ENCODE data around the gene FZD4. TPM values are rescaled to one million over a fixed set of nuclear protein-coding genes. Genes with fewer than 3 reads are reported as not detected.

FZD4 gene
- total RNA-seq, 1 experiment from 2014 or later: 2.6 TPM

- intact Hi-C loops (cut with micrococcal nuclease; ENCODE audit: unreplicated experiment): no loop called here
- CTCF ChIA-PET: no interaction called here
Measured at GRCh38 chr11:86905252-86905651, 49.9 kb downstream of the FZD4 start.

GRCh38 chr11:86904001-86904400 lies 51.2 kb downstream of the FZD4 start:
- DNase-seq: no peak
- no peak overlapping the region for H3K4me2 ChIP-seq
- no peaks in the 10 kb centered on the region for H3K79me2 ChIP-seq (ENCODE audit: low read depth)
- H3K4me1 ChIP-seq (replicated peaks; ENCODE audit: insufficient read depth): no peaks in the 10 kb centered on the region
- H3K36me3 ChIP-seq (ENCODE audit: low read depth): no peaks in the 10 kb centered on the region
- H3K4me3 ChIP-seq: no peak overlapping the region
- H3K27ac ChIP-seq: no peak overlapping the region
- TF ChIP-seq CTCF (conservative IDR thresholded peaks at IDR 0.05): no peak
- no peak for TF ChIP-seq EZH2 (IDR thresholded peaks at IDR 0.05; ENCODE audit: low read depth)
- no peaks in the 10 kb centered on the region for H3K9me2 ChIP-seq (ENCODE audit: insufficient read depth)
- intact Hi-C loops (cut with micrococcal nuclease; ENCODE audit: unreplicated experiment): no loop called here
- BruUV-seq (replicated peaks): no TSS peak
- POLR2A ChIA-PET (ENCODE audit: unreplicated experiment): no interaction called here
- H4K20me1 ChIP-seq (ENCODE audit: insufficient read depth): no peaks in the 10 kb centered on the region
- H3K27me3 ChIP-seq (ENCODE audit: insufficient read depth, low read depth): no peaks in the 10 kb centered on the region
- no peaks in the 10 kb centered on the region for H3F3A ChIP-seq (ENCODE audit: insufficient read depth, low read depth)
- no peak overlapping the region for H2AFZ ChIP-seq
- CTCF ChIA-PET: no interaction called here
- H3K9me3 ChIP-seq (ENCODE audit: insufficient read depth, low read depth): no peaks in the 10 kb centered on the region

More at GRCh38 chr11:86905252-86905651, 49.9 kb downstream of the FZD4 start:
- H3K9me2 ChIP-seq (ENCODE audit: insufficient read depth): no peaks in the 10 kb centered on the region
- no peaks in the 10 kb centered on the region for H4K20me1 ChIP-seq (ENCODE audit: insufficient read depth)
- H3K9me3 ChIP-seq (ENCODE audit: insufficient read depth, low read depth): no peaks in the 10 kb centered on the region
- H3K4me1 ChIP-seq (replicated peaks; ENCODE audit: insufficient read depth): peaks cover 8% of the 10 kb centered on the region
- H3K4me2 ChIP-seq: no peak overlapping the region
- no peak for TF ChIP-seq CTCF (conservative IDR thresholded peaks at IDR 0.05)
- TF ChIP-seq EZH2 (IDR thresholded peaks at IDR 0.05; ENCODE audit: low read depth): no peak
- no peaks in the 10 kb centered on the region for H3K36me3 ChIP-seq (ENCODE audit: low read depth)
- H3K4me3 ChIP-seq: no peak overlapping the region
- POLR2A ChIA-PET (ENCODE audit: unreplicated experiment): no interaction called here
- no peaks in the 10 kb centered on the region for H3K27me3 ChIP-seq (ENCODE audit: insufficient read depth, low read depth)
- DNase-seq: peak in 1 of 2 experiments; percentile 28
- H3K27ac ChIP-seq: no peak overlapping the region
- peaks cover 3% of the 10 kb centered on the region; the same call in 1 of the 2 replicates for H3F3A ChIP-seq (ENCODE audit: insufficient read depth, low read depth)
- BruUV-seq (replicated peaks): no TSS peak
- H3K79me2 ChIP-seq (ENCODE audit: low read depth): no peaks in the 10 kb centered on the region
- H2AFZ ChIP-seq: no peak overlapping the region

- TF ChIP-seq EZH2 (IDR thresholded peaks at IDR 0.05; ENCODE audit: low read depth) (no peak), CTCF (conservative IDR thresholded peaks at IDR 0.05) (no peak)
- Histone ChIP-seq H3K4me2 (no peak overlapping the region), H3K9me3 (ENCODE audit: insufficient read depth, low read depth) (no peaks in the 10 kb centered on the region), H2AFZ (no peak overlapping the region), H3K79me2 (ENCODE audit: low read depth) (no peaks in the 10 kb centered on the region), H3K27me3 (ENCODE audit: insufficient read depth, low read depth) (no peaks in the 10 kb centered on the region), H3F3A (ENCODE audit: insufficient read depth, low read depth) (no peaks in the 10 kb centered on the region), H3K4me3 (no peak overlapping the region), H3K27ac (no peak overlapping the region), H3K4me1 (replicated peaks; ENCODE audit: insufficient read depth) (no peaks in the 10 kb centered on the region), H3K36me3 (ENCODE audit: low read depth) (no peaks in the 10 kb centered on the region), H4K20me1 (ENCODE audit: insufficient read depth) (no peaks in the 10 kb centered on the region), H3K9me2 (ENCODE audit: insufficient read depth) (no peaks in the 10 kb centered on the region)
- DNase-seq: no peak
- intact Hi-C loops (cut with micrococcal nuclease; ENCODE audit: unreplicated experiment): no loop called here
- BruUV-seq (replicated peaks): no TSS peak
- ChIA-PET CTCF (no interaction called here), POLR2A (ENCODE audit: unreplicated experiment) (no interaction called here)
Measured at GRCh38 chr11:86902345-86902744, 52.9 kb downstream of the FZD4 start.
